Mesendoderm (in vitro differentiated cells): ENCODE measurements around the gene C7orf33.
"Not testable (repeated sequence)": the region's sequence is repeated elsewhere in the genome, so short reads cannot be mapped to it uniquely, and the experiment has no call there.

Experiments
- DNase-seq: peaks from one replicate; pipeline ENCODE4 v3.0.0; 2013
- H2AK5ac ChIP-seq: 2 replicates; pipeline ENCODE4 v1.6.1; 2013; ENCODE audit warnings: low read length, inconsistent platforms
- H2BK120ac ChIP-seq: 2 replicates; pipeline ENCODE4 v1.6.1; 2013; ENCODE audit warnings: low read depth, mild to moderate bottlenecking, low read length, moderate library complexity, mixed read lengths
- H2BK15ac ChIP-seq: replicated peaks from 2 replicates; pipeline ENCODE4 v1.6.1; 2013; ENCODE audit warnings: low read depth, mild to moderate bottlenecking, moderate library complexity
- H2BK5ac ChIP-seq: 2 replicates; pipeline ENCODE4 v1.6.1; 2013; ENCODE audit warnings: low read length, inconsistent platforms
- H3K18ac ChIP-seq: 2 replicates; pipeline ENCODE4 v1.6.1; 2013; ENCODE audit warnings: mild to moderate bottlenecking, low read length, mixed read lengths
- H3K23ac ChIP-seq: one replicate; pipeline ENCODE4 v1.6.1; 2013; ENCODE audit warnings: low read length
- H3K27ac ChIP-seq: 2 replicates; pipeline ENCODE4 v1.5.1; 2013; ENCODE audit warnings: low read depth, mild to moderate bottlenecking, inconsistent platforms, low read length, moderate library complexity
- H3K27me3 ChIP-seq: 2 replicates; pipeline ENCODE4 v1.6.1; 2013; ENCODE audit warnings: low read length, control low read depth, mild to moderate bottlenecking, inconsistent platforms; ENCODE audit not compliant: insufficient read depth, poor library complexity
- H3K36me3 ChIP-seq: 2 replicates; pipeline ENCODE4 v1.6.1; 2013; ENCODE audit warnings: low read length, inconsistent platforms; ENCODE audit not compliant: control insufficient read depth, insufficient read depth
- H3K4ac ChIP-seq: one replicate; pipeline ENCODE4 v1.6.1; 2013; ENCODE audit warnings: low read depth, mild to moderate bottlenecking, low read length, moderate library complexity
- H3K4me1 ChIP-seq: 2 replicates; pipeline ENCODE4 v1.6.1; 2013; ENCODE audit warnings: low read depth, low read length, inconsistent platforms; ENCODE audit not compliant: control insufficient read depth
- H3K4me2 ChIP-seq: 2 replicates; pipeline ENCODE4 v1.6.1; 2013; ENCODE audit warnings: low read length
- H3K4me3 ChIP-seq: 2 replicates; pipeline ENCODE4 v1.5.1; 2013; ENCODE audit warnings: mild to moderate bottlenecking, low read length
- H3K56ac ChIP-seq: one replicate; pipeline ENCODE4 v1.6.1; 2013; ENCODE audit warnings: low read length
- H3K79me1 ChIP-seq: 2 replicates; pipeline ENCODE4 v1.6.1; 2013; ENCODE audit warnings: low read length, inconsistent platforms
- H3K79me2 ChIP-seq: 2 replicates; pipeline ENCODE4 v1.6.1; 2013; ENCODE audit warnings: mild to moderate bottlenecking, low read length; ENCODE audit not compliant: control insufficient read depth, insufficient read depth
- H3K9ac ChIP-seq: 2 replicates; pipeline ENCODE4 v1.6.1; 2013; ENCODE audit warnings: low read length, inconsistent platforms
- H4K5ac ChIP-seq: one replicate; pipeline ENCODE4 v1.6.1; 2013; ENCODE audit warnings: low read length
- H4K8ac ChIP-seq: one replicate; pipeline ENCODE4 v1.6.1; 2013; ENCODE audit warnings: low read depth, mild to moderate bottlenecking, control low read depth, low read length, moderate library complexity
- WGBS: extraction: QIAGEN DNeasy Blood & Tissue Kit; methylation state at CpG from one replicate; pipeline ENCODE4 v1.1.7; 2013; ENCODE audit warnings: low lambda C conversion rate, missing lambda C conversion rate; ENCODE audit not compliant: insufficient coverage; ENCODE audit errors: extremely low coverage; 5-methylcytosine and 5-hydroxymethylcytosine counted together

Gene C7orf33

GRCh38 chr7:148572067-148572522, 18.5 kb upstream of the C7orf33 start:
- Histone ChIP-seq H3K4me1 (no peaks in the 10 kb centered on the region), H3K4ac (no peak overlapping the region), H3K79me2 (no peaks in the 10 kb centered on the region), H2AK5ac (no peak overlapping the region), H3K27ac (no peak overlapping the region), H2BK15ac (no peak overlapping the region), H2BK120ac (no peak overlapping the region), H4K5ac (no peak overlapping the region), H3K36me3 (no peaks in the 10 kb centered on the region), H3K4me3 (no peak overlapping the region), H3K23ac (no peak overlapping the region), H3K27me3 (no peaks in the 10 kb centered on the region), H2BK5ac (no peak overlapping the region), H3K9ac (no peak overlapping the region), H3K18ac (no peak overlapping the region), H4K8ac (no peak overlapping the region), H3K56ac (no peak overlapping the region), H3K4me2 (no peak overlapping the region), H3K79me1 (no peaks in the 10 kb centered on the region)
- WGBS = no CpG with 5 or more reads among the region's 9 CpGs
- DNase-seq = no peak

GRCh38 chr7:148573581-148573980, 17.0 kb upstream of the C7orf33 start:
- not testable (repeated sequence) for H3K79me2 ChIP-seq, H2BK120ac ChIP-seq, H2AK5ac ChIP-seq, H3K18ac ChIP-seq, H3K4me1 ChIP-seq, H3K56ac ChIP-seq, H3K23ac ChIP-seq, H4K8ac ChIP-seq, H2BK15ac ChIP-seq, H3K27ac ChIP-seq, H2BK5ac ChIP-seq, H3K36me3 ChIP-seq, H3K27me3 ChIP-seq, H3K4me2 ChIP-seq, H3K9ac ChIP-seq, H3K4me3 ChIP-seq, H3K79me1 ChIP-seq, DNase-seq, H4K5ac ChIP-seq, H3K4ac ChIP-seq

GRCh38 chr7:148575640-148576411, 14.7 kb upstream of the C7orf33 start:
- Histone ChIP-seq H2BK15ac (no peak overlapping the region), H3K18ac (no peak overlapping the region), H3K4me1 (no peaks in the 10 kb centered on the region), H3K4me3 (no peak overlapping the region), H2BK5ac (no peak overlapping the region), H3K9ac (no peak overlapping the region), H3K79me2 (no peaks in the 10 kb centered on the region), H3K23ac (no peak overlapping the region), H3K79me1 (no peaks in the 10 kb centered on the region), H3K27ac (no peak overlapping the region), H3K36me3 (no peaks in the 10 kb centered on the region), H4K8ac (no peak overlapping the region), H3K4me2 (no peak overlapping the region), H3K27me3 (no peaks in the 10 kb centered on the region), H3K56ac (no peak overlapping the region), H2BK120ac (no peak overlapping the region), H3K4ac (no peak overlapping the region), H2AK5ac (no peak overlapping the region), H4K5ac (no peak overlapping the region)
- DNase-seq = peak; percentile 76
- no CpG with 5 or more reads among the region's 8 CpGs for WGBS

- Histone ChIP-seq H3K79me1 (no peaks in the 10 kb centered on the region), H3K56ac (no peak overlapping the region), H2AK5ac (no peak overlapping the region), H3K18ac (no peak overlapping the region), H3K9ac (no peak overlapping the region), H2BK15ac (no peak overlapping the region), H3K4me3 (no peak overlapping the region), H4K8ac (no peak overlapping the region), H3K36me3 (no peaks in the 10 kb centered on the region), H3K4ac (no peak overlapping the region), H3K27me3 (no peaks in the 10 kb centered on the region), H3K23ac (no peak overlapping the region), H3K4me1 (no peaks in the 10 kb centered on the region), H2BK5ac (no peak overlapping the region), H3K27ac (no peak overlapping the region), H3K79me2 (no peaks in the 10 kb centered on the region), H2BK120ac (no peak overlapping the region), H4K5ac (no peak overlapping the region), H3K4me2 (no peak overlapping the region)
- WGBS = no CpG with 5 or more reads among the region's 4 CpGs
- no peak for DNase-seq
These were observed 11.2 kb upstream of the C7orf33 start for GRCh38 chr7:148579366-148579765.

GRCh38 chr7:148580446-148580845, 10.1 kb upstream of the C7orf33 start:
- no peak overlapping the region for H2BK5ac ChIP-seq
- DNase-seq = no peak
- H3K9ac ChIP-seq = no peak overlapping the region
- no peak overlapping the region for H3K4ac ChIP-seq
- no peak overlapping the region for H2BK15ac ChIP-seq
- no peaks in the 10 kb centered on the region for H3K79me2 ChIP-seq
- no peak overlapping the region for H4K8ac ChIP-seq
- no peaks in the 10 kb centered on the region for H3K27me3 ChIP-seq
- no peak overlapping the region for H2AK5ac ChIP-seq
- H3K79me1 ChIP-seq = no peaks in the 10 kb centered on the region
- H3K18ac ChIP-seq = no peak overlapping the region
- no peak overlapping the region for H2BK120ac ChIP-seq
- no CpG with 5 or more reads among the region's 6 CpGs for WGBS
- H3K4me3 ChIP-seq = no peak overlapping the region
- no peak overlapping the region for H3K4me2 ChIP-seq
- no peak overlapping the region for H3K23ac ChIP-seq
- no peaks in the 10 kb centered on the region for H3K36me3 ChIP-seq
- no peak overlapping the region for H3K56ac ChIP-seq
- H4K5ac ChIP-seq = no peak overlapping the region
- no peaks in the 10 kb centered on the region for H3K4me1 ChIP-seq
- no peak overlapping the region for H3K27ac ChIP-seq

- no peak overlapping the region for H3K4me2 ChIP-seq
- no CpG with 5 or more reads among the region's 3 CpGs for WGBS
These were observed 8.9 kb upstream of the C7orf33 start for GRCh38 chr7:148581624-148582023.

More at GRCh38 chr7:148581624-148582023, 8.9 kb upstream of the C7orf33 start:
- no peak overlapping the region for H3K4me3 ChIP-seq
- no peak overlapping the region for H4K5ac ChIP-seq
- H3K36me3 ChIP-seq = no peaks in the 10 kb centered on the region
- H3K27ac ChIP-seq = no peak overlapping the region
- no peaks in the 10 kb centered on the region for H3K27me3 ChIP-seq
- no peaks in the 10 kb centered on the region for H3K4me1 ChIP-seq
- no peak overlapping the region for H3K4ac ChIP-seq
- DNase-seq = no peak
- H2AK5ac ChIP-seq = no peak overlapping the region
- H3K79me2 ChIP-seq = no peaks in the 10 kb centered on the region
- H3K9ac ChIP-seq = no peak overlapping the region
- no peak overlapping the region for H3K23ac ChIP-seq
- H3K79me1 ChIP-seq = no peaks in the 10 kb centered on the region
- no peak overlapping the region for H3K56ac ChIP-seq
- H2BK120ac ChIP-seq = no peak overlapping the region
- H2BK5ac ChIP-seq = no peak overlapping the region
- H2BK15ac ChIP-seq = no peak overlapping the region
- H4K8ac ChIP-seq = no peak overlapping the region
- H3K18ac ChIP-seq = no peak overlapping the region
